Uterine smooth muscle cell (primary cell): ENCODE data around the gene TTN. TPM values are rescaled to one million over a fixed set of nuclear protein-coding genes. Genes with fewer than 3 reads are reported as not detected.

Source experiments
- total RNA-seq: library from RNA; depleted of rRNA; stranded (reverse); fragments of >200 nt; gene quantifications from 2 replicates; pipeline ENCODE4 v1.2.3, GENCODE V29; 2014

TTN gene
- 1.7 and 3.9 TPM in 2 replicates for total RNA-seq

DNA sequence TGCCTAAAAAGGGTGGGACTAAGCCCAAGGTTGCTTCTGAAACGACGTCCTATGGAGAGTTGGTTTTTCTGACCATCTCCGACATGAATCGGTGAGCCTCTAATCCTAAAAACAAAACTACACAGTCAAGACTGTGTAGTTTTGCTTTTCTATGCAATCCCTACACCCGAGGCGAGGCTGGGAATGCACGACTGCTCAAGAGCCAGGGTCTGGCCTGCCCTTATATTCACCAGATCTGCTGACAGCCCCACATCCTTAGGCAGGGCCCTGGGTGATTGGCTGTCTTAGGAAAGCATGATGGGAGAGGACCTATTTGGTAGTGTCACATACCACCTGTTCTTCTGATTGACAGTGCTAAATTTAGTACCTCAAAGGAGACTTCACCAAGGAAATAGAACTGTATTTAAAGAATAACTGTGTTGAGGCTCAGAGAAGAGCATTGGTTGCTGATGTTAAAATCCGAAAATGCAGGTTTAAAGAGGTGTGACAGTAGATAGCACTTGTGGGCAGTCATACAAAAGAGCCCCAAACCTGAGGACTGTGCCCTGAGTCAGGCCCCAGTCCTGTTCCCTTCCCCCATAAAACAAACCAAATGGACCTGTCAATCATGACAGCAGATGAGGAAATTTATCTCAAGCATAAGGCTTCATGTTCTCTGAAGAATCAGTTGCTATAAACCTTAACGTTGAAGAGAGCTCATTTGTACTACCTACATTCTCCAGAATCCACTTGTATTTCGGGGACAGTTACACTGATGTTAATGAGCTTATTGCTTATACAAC, at the start of gene TTN:
TSS of gene TTN (minus strand) at position 197 of the 782 bp plus-strand sequence. CDS start 2,781 bp downstream, outside the sequence.

DNA sequence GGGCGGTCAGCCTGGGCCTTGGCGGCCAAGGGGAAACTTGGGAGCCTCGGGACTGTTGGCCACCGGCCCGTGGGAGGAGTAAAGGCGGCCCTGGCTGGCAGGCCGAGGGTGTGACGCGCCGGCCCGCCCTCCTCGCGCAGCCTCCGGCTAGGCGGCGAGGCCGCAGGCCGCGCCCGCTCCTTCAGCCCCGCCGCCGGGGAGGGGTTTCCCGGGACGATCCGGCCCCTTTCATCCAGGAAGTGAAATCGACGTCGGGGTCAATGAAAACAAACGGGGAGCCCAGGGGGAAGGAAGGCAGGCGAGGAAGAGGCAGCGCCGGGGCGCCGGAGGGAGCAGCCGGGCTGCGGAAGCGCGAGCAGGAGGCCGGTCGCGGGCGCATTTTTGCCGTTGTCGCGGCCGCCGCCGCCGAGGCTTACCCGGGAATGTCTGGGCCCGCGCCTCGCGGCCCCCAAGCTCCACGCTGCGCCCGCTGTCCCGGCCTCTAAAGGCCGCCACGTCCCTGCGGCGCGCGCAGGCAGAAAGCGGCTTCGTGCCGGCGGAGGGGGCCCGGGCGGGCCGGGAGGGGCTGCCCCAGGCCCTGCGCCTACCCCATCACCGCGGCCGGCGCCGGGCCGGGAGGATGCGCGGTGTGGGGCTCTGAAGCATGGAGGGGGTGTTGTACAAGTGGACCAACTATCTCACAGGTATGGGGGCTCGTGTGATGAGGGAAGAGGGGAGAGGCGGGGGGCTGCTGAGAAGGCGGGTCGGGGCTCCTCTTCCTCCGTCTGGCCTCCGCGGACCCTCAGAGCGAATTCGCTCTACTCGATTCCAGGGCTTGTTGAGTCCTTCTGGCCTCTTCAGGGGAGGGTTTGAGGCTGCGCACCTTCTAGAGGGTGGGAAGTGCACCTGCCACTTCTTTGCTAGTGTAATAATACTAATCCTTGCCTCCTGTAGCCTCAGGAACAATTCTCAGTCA, 326.7 kb downstream of the TTN start, which contains the start of gene PLEKHA3:
TSS of gene PLEKHA3 (plus strand) at position 231 of the 955 bp plus-strand sequence. CDS start at position 644, 413 bp downstream.

GRCh38 chr2:178478439-178479274, 328.6 kb downstream of the TTN start, which contains the start of gene FKBP7:
TSS of gene FKBP7 (minus strand) at chr2:178478600. CDS start at chr2:178478499, 101 bp downstream.

Other genes starting within 250 kb of the TTN start
- 0.11 TPM in 1 of 2 replicates, not detected in the other for gene CCDC141, start 242.7 kb upstream of the TTN start, total RNA-seq